Heart left ventricle (tissue), 16 donors: ENCODE data around the gene CIDEC. TPM values are rescaled to one million over a fixed set of nuclear protein-coding genes. Genes with fewer than 3 reads are reported as not detected.
A peak's percentile ranks its signal among the peaks of the same experiment; 100 is the strongest.

Source experiments
- ATAC-seq, 4 donors: fragments of 200-7000 bp; cut with Tn5 transposase; one replicate each; pipeline ENCODE4 v1.9.1; 2020 to 2022; ENCODE audit warnings: moderate library complexity in 4 of 4, mild to moderate bottlenecking in 3 of 4, moderate number of reproducible peaks in 1 of 4
- DNase-seq, 5 donors: peaks; one replicate each; pipeline ENCODE4 v3.0.0-alpha.2; 2020
- H3K27ac ChIP-seq, 12 donors: fragments of 200-600 bp; sonication (generic) in 4 of 12; one replicate each; pipeline versions ENCODE4 v1.5.0 to v1.8.0; 2016 to 2022; ENCODE audit warnings: mild to moderate bottlenecking in 2 of 12
- H3K27me3 ChIP-seq, 9 donors: fragments of 200-600 bp; sonication (generic) in 2 of 9; one replicate each; pipeline versions ENCODE4 v1.5.1 to v1.8.0; 2016 to 2022; ENCODE audit warnings: mild to moderate bottlenecking in 3 of 9
- H3K36me3 ChIP-seq, 9 donors: fragments of 200-600 bp; sonication (generic) in 2 of 9; one replicate each; pipeline versions ENCODE4 v1.5.0 to v1.8.0; 2018 to 2022; ENCODE audit warnings: mild to moderate bottlenecking in 2 of 9
- H3K4me1 ChIP-seq, 12 donors: fragments of 200-600 bp; sonication (generic) in 4 of 12; one replicate each; pipeline versions ENCODE4 v1.5.0 to v1.8.0; 2016 to 2022; ENCODE audit warnings: mild to moderate bottlenecking in 3 of 12
- H3K4me3 ChIP-seq, 12 donors: fragments of 200-600 bp; sonication (generic) in 4 of 12; one replicate each; pipeline versions ENCODE4 v1.5.0 to v1.8.0; 2017 to 2022; ENCODE audit warnings: mild to moderate bottlenecking in 9 of 12, moderate library complexity in 4 of 12
- H3K9me3 ChIP-seq, 12 donors: fragments of 200-600 bp; sonication (generic) in 4 of 12; one replicate each; pipeline versions ENCODE4 v1.5.0 to v1.8.0; 2016 to 2022; ENCODE audit warnings: mild to moderate bottlenecking in 1 of 12
- POLR2A ChIP-seq, 2 donors: fragments of 450-650 bp; IDR thresholded peaks; one replicate each; pipeline ENCODE4 v1.6.1; 2017; ENCODE audit warnings: antibody characterized with exemption in 2 of 2, mild to moderate bottlenecking in 2 of 2, moderate library complexity in 2 of 2
- WGBS, 4 donors: extraction: QIAGEN DNeasy Blood & Tissue Kit in 2 of 4; methylation state at CpG; one replicate each; pipeline versions ENCODE4 v1.1.5 to v1.1.7; 2013 to 2018; 5-methylcytosine and 5-hydroxymethylcytosine counted together
- intact Hi-C, 10 donors: fragments of 100-400 bp; cut with DNase I; formaldehyde crosslinking; loops; one replicate each; pipeline versions ENCODE4 v1.11.1 to v1.14.2; 2022
- polyA plus RNA-seq, 2 donors: library from polyadenylated mRNA; stranded (reverse); fragments of 200-250 nt; gene quantifications; one replicate each; pipeline ENCODE4 v1.2.3, GENCODE V29; 2013
- total RNA-seq, 9 donors: library from RNA; depleted of rRNA in 2 of 9; stranded (reverse); fragments of >200 nt in 2 of 9; fragmentation: NEBNext Ultra II Directional in 3 of 9; extraction: Animal tissue kit (Norgen Biotek cat#: 25700) in 3 of 9; gene quantifications; one replicate each; pipeline versions ENCODE4 v1.1.0 to v1.2.4, GENCODE V29; 2016 to 2023
- TF ChIP-seq, protein P1 (sequence below), 12 donors: fragments of 200-600 bp; sonication (generic) in 4 of 12; IDR thresholded peaks; one replicate each; pipeline versions ENCODE4 v1.5.0 to v1.8.0; 2018 to 2022; ENCODE audit warnings: antibody characterized with exemption in 12 of 12, mild to moderate bottlenecking in 5 of 12
- donor health status: ischemic (EF 13 %, LVEDD 7.1; RV severe dilation, severe dysfunction).
- donor health status: healthy with polysubstance abuse.
- donor health status: DM: no; HTN: yes; CAD: no.
- donor health status: DM: no; HTN: no; CAD: no.
- donor health status: ischemic (EF 25% LVEDD 6.9; RV normal size, moderate dysfunction).
- donor health status: ischemic (EF 25% LVEDD 5.7; RV mildly dilated, moderate dysfunction).
- donor health status: healthy.
- donor health status: DM: yes; HTN: yes; CAD: no.
- donor health status: ischemic (EF 35%, LVEDD 5.7; RV mildly dilated, moderate dysfunction).
- donor health status: nonischemic (EF 11% LVEDD 7.7; RV severe dilation, severe dysfunction).
- donor health status: DM: yes; HTN: yes; CAD: no.
- donor health status: PGD.
- donor health status: ischemic (EF 29% LVEDD 5.4; RV normal size, mild dysfunction).
- donor health status: nonischemic (EF 23%, LVEDD 6.1; RV moderate dilation, normal function).

CIDEC gene
- total and polyA plus RNA-seq, 11 donors = 0.72 to 59.0 (median 4.0) TPM; not detected in 2

DNA sequence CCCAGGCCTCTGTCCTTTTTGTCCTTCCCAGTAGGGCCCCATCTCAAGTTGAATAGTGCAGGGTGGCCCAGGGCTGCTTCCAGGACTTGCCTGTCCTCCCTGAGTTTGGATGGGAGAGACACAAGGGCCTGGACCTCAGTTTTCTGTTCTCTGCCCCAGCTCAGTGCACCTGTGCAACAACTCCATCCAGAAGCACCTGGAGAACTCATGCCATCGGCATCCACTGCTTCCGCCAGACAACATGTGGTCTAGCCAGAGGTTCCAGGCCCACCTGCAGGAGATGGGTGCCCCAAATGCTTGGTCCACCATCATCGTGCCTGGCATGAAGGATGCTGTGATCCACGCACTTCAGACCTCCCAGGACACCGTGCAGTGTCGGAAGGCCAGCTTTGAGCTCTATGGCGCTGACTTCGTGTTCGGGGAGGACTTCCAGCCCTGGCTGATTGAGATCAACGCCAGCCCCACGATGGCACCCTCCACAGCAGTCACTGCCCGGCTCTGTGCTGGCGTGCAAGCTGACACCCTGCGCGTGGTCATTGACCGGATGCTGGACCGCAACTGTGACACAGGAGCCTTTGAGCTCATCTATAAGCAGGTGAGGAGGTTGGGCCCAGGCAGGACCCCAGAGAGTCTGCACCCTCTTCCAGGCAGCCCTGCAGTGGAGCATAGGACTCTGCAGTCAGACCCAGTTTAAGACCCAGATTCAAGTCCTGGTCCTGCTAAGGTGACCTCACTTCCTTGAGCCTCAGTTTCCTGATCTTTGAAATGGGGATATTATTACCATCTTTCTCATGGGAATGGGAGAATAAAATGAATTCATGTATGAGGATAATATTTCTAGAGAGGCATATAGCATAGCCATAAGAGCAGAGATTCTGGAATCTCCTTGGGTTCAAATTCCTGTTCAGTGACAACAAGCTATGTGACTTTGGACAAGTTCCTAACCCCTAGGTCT is 51.0 kb downstream of the CIDEC start:
- DNase-seq = no peak
- 95 to 100% (median 96%) methylated on average over 9 to 17 of the region's 17 CpGs for WGBS, 4 donors
- Histone ChIP-seq H3K4me3 (no peak overlapping the region), H3K4me1 (no peaks in the 10 kb centered on the region), H3K27me3 (no peaks in the 10 kb centered on the region), H3K9me3 (no peaks in the 10 kb centered on the region), H3K36me3 (peaks cover 0 to 73% (median 48%) of the 10 kb centered on the region in 9 donors), H3K27ac (no peak overlapping the region)
- peak in 1 of 4 donors; percentile 19 for ATAC-seq
- TF ChIP-seq, protein P1, sequence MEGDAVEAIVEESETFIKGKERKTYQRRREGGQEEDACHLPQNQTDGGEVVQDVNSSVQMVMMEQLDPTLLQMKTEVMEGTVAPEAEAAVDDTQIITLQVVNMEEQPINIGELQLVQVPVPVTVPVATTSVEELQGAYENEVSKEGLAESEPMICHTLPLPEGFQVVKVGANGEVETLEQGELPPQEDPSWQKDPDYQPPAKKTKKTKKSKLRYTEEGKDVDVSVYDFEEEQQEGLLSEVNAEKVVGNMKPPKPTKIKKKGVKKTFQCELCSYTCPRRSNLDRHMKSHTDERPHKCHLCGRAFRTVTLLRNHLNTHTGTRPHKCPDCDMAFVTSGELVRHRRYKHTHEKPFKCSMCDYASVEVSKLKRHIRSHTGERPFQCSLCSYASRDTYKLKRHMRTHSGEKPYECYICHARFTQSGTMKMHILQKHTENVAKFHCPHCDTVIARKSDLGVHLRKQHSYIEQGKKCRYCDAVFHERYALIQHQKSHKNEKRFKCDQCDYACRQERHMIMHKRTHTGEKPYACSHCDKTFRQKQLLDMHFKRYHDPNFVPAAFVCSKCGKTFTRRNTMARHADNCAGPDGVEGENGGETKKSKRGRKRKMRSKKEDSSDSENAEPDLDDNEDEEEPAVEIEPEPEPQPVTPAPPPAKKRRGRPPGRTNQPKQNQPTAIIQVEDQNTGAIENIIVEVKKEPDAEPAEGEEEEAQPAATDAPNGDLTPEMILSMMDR (IDR thresholded peaks at IDR 0.05) = no peak
- no peak for TF ChIP-seq POLR2A (IDR thresholded peaks at IDR 0.05)
- intact Hi-C loops = no loop called here

DNA sequence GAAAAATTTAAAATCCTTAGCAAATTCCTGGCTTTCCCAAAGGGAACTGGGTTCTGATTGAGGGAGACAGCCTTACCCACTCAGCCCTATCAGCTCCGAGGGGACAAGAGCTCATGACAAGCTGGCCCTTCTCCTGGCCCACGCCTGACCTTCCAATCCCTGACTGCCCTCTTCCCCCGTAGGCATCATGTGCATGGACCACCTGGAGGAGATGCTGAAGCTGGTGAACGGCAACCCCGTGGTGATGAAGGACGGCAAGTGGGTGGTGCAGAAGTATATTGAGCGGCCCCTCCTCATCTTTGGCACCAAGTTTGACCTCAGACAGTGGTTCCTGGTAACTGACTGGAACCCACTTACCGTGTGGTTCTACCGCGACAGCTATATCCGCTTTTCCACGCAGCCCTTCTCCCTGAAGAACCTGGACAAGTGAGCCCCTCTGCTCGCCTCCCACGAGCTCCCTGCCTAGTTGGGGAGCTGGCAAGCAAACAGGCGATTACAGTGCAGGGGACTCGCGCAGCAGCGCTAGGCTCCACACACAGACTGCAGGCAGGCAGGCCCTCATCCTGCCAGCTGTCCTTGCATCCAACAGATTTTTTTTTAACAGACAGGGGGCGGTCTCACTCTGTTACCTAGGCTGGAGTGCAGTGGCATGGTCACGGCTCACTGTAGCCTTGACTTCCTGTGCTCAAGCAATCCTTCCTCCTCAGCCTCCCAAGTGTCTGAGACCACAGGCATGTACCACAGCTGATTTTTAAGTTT is 53.1 kb downstream of the CIDEC start:
- H3K36me3 ChIP-seq = peaks cover 0 to 56% (median 29%) of the 10 kb centered on the region in 9 donors
- H3K9me3 ChIP-seq = no peaks in the 10 kb centered on the region
- ATAC-seq (peak in 2 of 4 donors; percentile 7 to 21), DNase-seq (peak in 1 of 5 donors; percentile 7)
- intact Hi-C loops = no loop called here
- no peak overlapping the region for H3K27ac ChIP-seq
- no peaks in the 10 kb centered on the region for H3K4me1 ChIP-seq
- H3K4me3 ChIP-seq = no peak overlapping the region
- 81 to 83% (median 82%) methylated on average over 20 of the region's 20 CpGs for WGBS, 4 donors
- no peaks in the 10 kb centered on the region for H3K27me3 ChIP-seq
- no peak for TF ChIP-seq POLR2A (IDR thresholded peaks at IDR 0.05)
- TF ChIP-seq, protein P1 (IDR thresholded peaks at IDR 0.05) = peak in 1 of 12 donors; percentile 14

DNA sequence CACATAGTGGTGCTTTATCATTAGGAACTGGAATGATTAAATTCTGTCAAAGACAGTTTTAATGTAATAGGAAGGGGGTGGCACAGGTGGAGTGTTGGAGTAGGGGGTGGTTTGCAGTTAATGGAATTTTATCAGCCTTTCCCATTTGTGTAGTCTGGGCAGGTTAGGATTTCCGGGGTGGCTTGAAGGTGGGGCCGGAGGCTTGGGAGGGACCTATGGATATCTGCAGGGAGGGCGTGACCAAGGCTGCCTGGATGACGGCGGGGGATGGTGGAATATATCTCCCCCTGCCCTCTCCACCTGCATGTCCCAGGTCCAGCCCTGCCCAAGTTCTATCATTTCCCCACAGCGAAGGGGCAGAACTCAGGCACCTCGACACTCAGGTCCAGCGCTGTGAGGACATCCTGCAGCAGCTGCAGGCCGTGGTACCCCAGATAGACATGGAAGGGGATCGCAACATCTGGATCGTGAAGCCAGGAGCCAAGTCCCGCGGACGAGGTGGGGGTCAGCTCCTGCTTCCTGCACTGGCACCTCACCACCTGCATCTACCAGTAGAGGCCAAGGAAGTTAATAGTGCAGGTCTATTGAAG is 54.5 kb downstream of the CIDEC start:
- peaks cover 0 to 47% (median 23%) of the 10 kb centered on the region in 9 donors for H3K36me3 ChIP-seq
- H3K9me3 ChIP-seq = no peaks in the 10 kb centered on the region
- no peaks in the 10 kb centered on the region for H3K27me3 ChIP-seq
- no peak overlapping the region for H3K4me3 ChIP-seq
- intact Hi-C loops = no loop called here
- no peaks in the 10 kb centered on the region for H3K4me1 ChIP-seq
- ATAC-seq = no peak
- DNase-seq = no peak
- no peak overlapping the region for H3K27ac ChIP-seq
- WGBS, 4 donors = 57 to 81% (median 75%) methylated on average over 7 to 14 of the region's 14 CpGs
- TF ChIP-seq POLR2A (IDR thresholded peaks at IDR 0.05) = no peak
- TF ChIP-seq, protein P1 (IDR thresholded peaks at IDR 0.05) = no peak
